WTC11 (cell line): ENCODE data around the gene PSMD4. TPM values are rescaled to one million over a fixed set of nuclear protein-coding genes. Genes with fewer than 3 reads are reported as not detected.
A peak's percentile ranks its signal among the peaks of the same experiment; 100 is the strongest.

Source experiments
- ATAC-seq: fragments of 200-7000 bp; cut with Tn5 transposase; 2 replicates; pipeline ENCODE4 v1.10.0; 2021; ENCODE audit warnings: mild to moderate bottlenecking, moderate library complexity
- CTCF ChIA-PET: fragments of 300-600 bp; sonication (Branson Sonifier 250); formaldehyde crosslinking; loops from one replicate; lab custom pipeline; 2021; ENCODE audit warnings: antibody characterized with exemption; lab: Charles Lee
- POLR2A ChIA-PET: fragments of 350-600 bp; sonication (Branson Sonifier 250); formaldehyde crosslinking; loops from one replicate; lab custom pipeline; 2021; ENCODE audit warnings: antibody characterized with exemption; lab: Charles Lee
- DNase-seq: peaks from one replicate; pipeline ENCODE4 v3.0.0; 2021; ENCODE audit warnings: low spot score
- H3K27ac Mint-ChIP-seq: 2 replicates; pipeline ENCODE4 v1.8.0; 2021; ENCODE audit warnings: mixed read lengths
- H3K27me3 Mint-ChIP-seq: 2 replicates; pipeline ENCODE4 v1.8.0; 2021; ENCODE audit warnings: low read depth, mild to moderate bottlenecking, moderate library complexity, mixed read lengths
- H3K36me3 Mint-ChIP-seq: 2 replicates; pipeline ENCODE4 v1.8.0; 2021; ENCODE audit warnings: mixed read lengths
- H3K4me1 Mint-ChIP-seq: 2 replicates; pipeline ENCODE4 v1.8.0; 2022; ENCODE audit warnings: mixed read lengths
- H3K4me3 Mint-ChIP-seq: 2 replicates; pipeline ENCODE4 v1.8.0; 2021; ENCODE audit warnings: mild to moderate bottlenecking, moderate library complexity, mixed read lengths
- H3K9me3 Mint-ChIP-seq: 2 replicates; pipeline ENCODE4 v1.8.0; 2021; ENCODE audit warnings: mixed read lengths
- AR ChIP-seq: fragments of 250-450 bp; sonication (Bioruptor Pico); IDR thresholded peaks from 2 replicates; pipeline ENCODE4 v1.9.0; 2021; ENCODE audit warnings: mild to moderate bottlenecking
- ATF1 ChIP-seq: sonication (generic); formaldehyde crosslinking; IDR thresholded peaks from 2 replicates; pipeline ENCODE4 v1.8.1; 2023; ENCODE audit warnings: mild to moderate bottlenecking, moderate library complexity, missing genetic modification reagents
- CBFB ChIP-seq: sonication (generic); formaldehyde crosslinking; IDR thresholded peaks from 2 replicates; pipeline ENCODE4 v1.8.1; 2022; ENCODE audit warnings: mild to moderate bottlenecking, low read depth, missing genetic modification reagents
- CREM ChIP-seq: sonication (generic); formaldehyde crosslinking; IDR thresholded peaks from 2 replicates; pipeline ENCODE4 v1.8.1; 2022; ENCODE audit warnings: mild to moderate bottlenecking, missing genetic modification reagents, moderate library complexity
- FOXJ3 ChIP-seq: sonication (generic); formaldehyde crosslinking; IDR thresholded peaks from 2 replicates; pipeline ENCODE4 v1.9.0; 2021; ENCODE audit warnings: missing genetic modification reagents, mild to moderate bottlenecking, borderline replicate concordance
- FOXK1 ChIP-seq: sonication (generic); formaldehyde crosslinking; IDR thresholded peaks from 2 replicates; pipeline ENCODE4 v1.8.0; 2022; ENCODE audit warnings: mild to moderate bottlenecking, moderate library complexity, missing genetic modification reagents
- JUN ChIP-seq: sonication (generic); formaldehyde crosslinking; IDR thresholded peaks from 2 replicates; pipeline ENCODE4 v1.8.0; 2023; ENCODE audit warnings: mild to moderate bottlenecking, missing genetic modification reagents
- KAT7 ChIP-seq: sonication (generic); formaldehyde crosslinking; IDR thresholded peaks from 2 replicates; pipeline ENCODE4 v1.8.1; 2023; ENCODE audit warnings: missing genetic modification reagents, mild to moderate bottlenecking, borderline replicate concordance
- MYBL2 ChIP-seq: sonication (generic); formaldehyde crosslinking; IDR thresholded peaks from 2 replicates; pipeline ENCODE4 v1.8.1; 2023; ENCODE audit warnings: mild to moderate bottlenecking, moderate library complexity, missing genetic modification reagents
- NFYB ChIP-seq: sonication (generic); formaldehyde crosslinking; conservative IDR thresholded peaks from 2 replicates; pipeline ENCODE4 v1.8.0; 2022; ENCODE audit warnings: low read depth, missing genetic modification reagents
- NR3C1 ChIP-seq: sonication (generic); formaldehyde crosslinking; conservative IDR thresholded peaks from 2 replicates; pipeline ENCODE4 v1.8.1; 2023; ENCODE audit warnings: low read depth, mild to moderate bottlenecking, missing genetic modification reagents
- SP1 ChIP-seq: sonication (generic); formaldehyde crosslinking; conservative IDR thresholded peaks from 2 replicates; pipeline ENCODE4 v1.8.1; 2022; ENCODE audit warnings: missing genetic modification reagents
- TCF7 ChIP-seq: sonication (generic); formaldehyde crosslinking; IDR thresholded peaks from 2 replicates; pipeline ENCODE4 v1.8.0; 2022; ENCODE audit warnings: mild to moderate bottlenecking, low read depth, missing genetic modification reagents, moderate library complexity
- TEAD4 ChIP-seq: sonication (generic); formaldehyde crosslinking; IDR thresholded peaks from 2 replicates; pipeline ENCODE4 v1.8.0; 2022; ENCODE audit warnings: mild to moderate bottlenecking, missing genetic modification reagents
- ZNF232 ChIP-seq: sonication (generic); formaldehyde crosslinking; IDR thresholded peaks from 2 replicates; pipeline ENCODE4 v1.8.0; 2022; ENCODE audit warnings: mild to moderate bottlenecking, missing genetic modification reagents
- ZNF263 ChIP-seq: sonication (generic); formaldehyde crosslinking; IDR thresholded peaks from 2 replicates; pipeline ENCODE4 v1.8.1; 2022; ENCODE audit warnings: low read depth, mild to moderate bottlenecking, moderate library complexity, missing genetic modification reagents
- ZNF423 ChIP-seq: fragments of 250-450 bp; sonication (Bioruptor Pico); IDR thresholded peaks from 2 replicates; pipeline ENCODE4 v2.1.2; 2022; ENCODE audit warnings: mild to moderate bottlenecking, moderate library complexity
- ZNF425 ChIP-seq: fragments of 250-450 bp; sonication (Bioruptor Pico); conservative IDR thresholded peaks from 2 replicates; pipeline ENCODE4 v1.9.0; 2021; ENCODE audit warnings: mild to moderate bottlenecking
- ZNF671 ChIP-seq: fragments of 250-450 bp; sonication (Bioruptor Pico); IDR thresholded peaks from 2 replicates; pipeline ENCODE4 v1.8.0; 2021; ENCODE audit warnings: mild to moderate bottlenecking
- total RNA-seq: library from RNA; stranded (reverse); gene quantifications from 3 replicates; pipeline ENCODE4 v1.2.3, GENCODE V29; 2021
- TF ChIP-seq, protein P1 (sequence below): fragments of 250-450 bp; sonication (Bioruptor Pico); IDR thresholded peaks from 2 replicates; pipeline ENCODE4 v1.8.0; 2021; ENCODE audit warnings: mild to moderate bottlenecking
- TF ChIP-seq, protein P2 (sequence below): fragments of 250-450 bp; sonication (Bioruptor Pico); IDR thresholded peaks from 2 replicates; pipeline ENCODE4 v2.1.2; 2022; ENCODE audit warnings: mild to moderate bottlenecking, moderate library complexity
- TF ChIP-seq, protein P3 (sequence below): sonication (generic); formaldehyde crosslinking; IDR thresholded peaks from 2 replicates; pipeline ENCODE4 v1.8.0; 2022; ENCODE audit warnings: mild to moderate bottlenecking, missing genetic modification reagents
- TF ChIP-seq, protein P4 (sequence below): sonication (generic); formaldehyde crosslinking; IDR thresholded peaks from 2 replicates; pipeline ENCODE4 v1.8.1; 2023; ENCODE audit warnings: mild to moderate bottlenecking, moderate library complexity, missing genetic modification reagents

Gene PSMD4
- total RNA-seq, 1 experiment from 2014 or later, result 202 TPM

GRCh38 chr1:151281225-151281968 is 26.9 kb downstream of the PSMD4 start (continued):
- TF ChIP-seq, protein P1, sequence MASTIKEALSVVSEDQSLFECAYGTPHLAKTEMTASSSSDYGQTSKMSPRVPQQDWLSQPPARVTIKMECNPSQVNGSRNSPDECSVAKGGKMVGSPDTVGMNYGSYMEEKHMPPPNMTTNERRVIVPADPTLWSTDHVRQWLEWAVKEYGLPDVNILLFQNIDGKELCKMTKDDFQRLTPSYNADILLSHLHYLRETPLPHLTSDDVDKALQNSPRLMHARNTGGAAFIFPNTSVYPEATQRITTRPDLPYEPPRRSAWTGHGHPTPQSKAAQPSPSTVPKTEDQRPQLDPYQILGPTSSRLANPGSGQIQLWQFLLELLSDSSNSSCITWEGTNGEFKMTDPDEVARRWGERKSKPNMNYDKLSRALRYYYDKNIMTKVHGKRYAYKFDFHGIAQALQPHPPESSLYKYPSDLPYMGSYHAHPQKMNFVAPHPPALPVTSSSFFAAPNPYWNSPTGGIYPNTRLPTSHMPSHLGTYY, result no peak
- TF ChIP-seq, protein P2, sequence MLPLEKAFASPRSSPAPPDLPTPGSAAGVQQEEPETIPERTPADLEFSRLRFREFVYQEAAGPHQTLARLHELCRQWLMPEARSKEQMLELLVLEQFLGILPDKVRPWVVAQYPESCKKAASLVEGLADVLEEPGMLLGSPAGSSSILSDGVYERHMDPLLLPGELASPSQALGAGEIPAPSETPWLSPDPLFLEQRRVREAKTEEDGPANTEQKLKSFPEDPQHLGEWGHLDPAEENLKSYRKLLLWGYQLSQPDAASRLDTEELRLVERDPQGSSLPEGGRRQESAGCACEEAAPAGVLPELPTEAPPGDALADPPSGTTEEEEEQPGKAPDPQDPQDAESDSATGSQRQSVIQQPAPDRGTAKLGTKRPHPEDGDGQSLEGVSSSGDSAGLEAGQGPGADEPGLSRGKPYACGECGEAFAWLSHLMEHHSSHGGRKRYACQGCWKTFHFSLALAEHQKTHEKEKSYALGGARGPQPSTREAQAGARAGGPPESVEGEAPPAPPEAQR (CRISPR knock-in tag), result no peak
- no peak for TF ChIP-seq ZNF425
- TF ChIP-seq MYBL2 (CRISPR knock-in tag), result no peak
- TF ChIP-seq, protein P3, sequence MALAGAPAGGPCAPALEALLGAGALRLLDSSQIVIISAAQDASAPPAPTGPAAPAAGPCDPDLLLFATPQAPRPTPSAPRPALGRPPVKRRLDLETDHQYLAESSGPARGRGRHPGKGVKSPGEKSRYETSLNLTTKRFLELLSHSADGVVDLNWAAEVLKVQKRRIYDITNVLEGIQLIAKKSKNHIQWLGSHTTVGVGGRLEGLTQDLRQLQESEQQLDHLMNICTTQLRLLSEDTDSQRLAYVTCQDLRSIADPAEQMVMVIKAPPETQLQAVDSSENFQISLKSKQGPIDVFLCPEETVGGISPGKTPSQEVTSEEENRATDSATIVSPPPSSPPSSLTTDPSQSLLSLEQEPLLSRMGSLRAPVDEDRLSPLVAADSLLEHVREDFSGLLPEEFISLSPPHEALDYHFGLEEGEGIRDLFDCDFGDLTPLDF (CRISPR knock-in tag), result no peak
- no peak for TF ChIP-seq ZNF671 (CRISPR knock-in tag)
- TF ChIP-seq CREM (CRISPR knock-in tag), result peak; percentile 88
- TF ChIP-seq NFYB (CRISPR knock-in tag), result no peak
- no peak for TF ChIP-seq TCF7 (CRISPR knock-in tag)
- peak; percentile 75 for TF ChIP-seq ZNF232 (CRISPR knock-in tag)
- TF ChIP-seq AR (CRISPR knock-in tag), result 0 out of 2 replicates have a peak, but pooled peaks have one; percentile 7

DNA sequence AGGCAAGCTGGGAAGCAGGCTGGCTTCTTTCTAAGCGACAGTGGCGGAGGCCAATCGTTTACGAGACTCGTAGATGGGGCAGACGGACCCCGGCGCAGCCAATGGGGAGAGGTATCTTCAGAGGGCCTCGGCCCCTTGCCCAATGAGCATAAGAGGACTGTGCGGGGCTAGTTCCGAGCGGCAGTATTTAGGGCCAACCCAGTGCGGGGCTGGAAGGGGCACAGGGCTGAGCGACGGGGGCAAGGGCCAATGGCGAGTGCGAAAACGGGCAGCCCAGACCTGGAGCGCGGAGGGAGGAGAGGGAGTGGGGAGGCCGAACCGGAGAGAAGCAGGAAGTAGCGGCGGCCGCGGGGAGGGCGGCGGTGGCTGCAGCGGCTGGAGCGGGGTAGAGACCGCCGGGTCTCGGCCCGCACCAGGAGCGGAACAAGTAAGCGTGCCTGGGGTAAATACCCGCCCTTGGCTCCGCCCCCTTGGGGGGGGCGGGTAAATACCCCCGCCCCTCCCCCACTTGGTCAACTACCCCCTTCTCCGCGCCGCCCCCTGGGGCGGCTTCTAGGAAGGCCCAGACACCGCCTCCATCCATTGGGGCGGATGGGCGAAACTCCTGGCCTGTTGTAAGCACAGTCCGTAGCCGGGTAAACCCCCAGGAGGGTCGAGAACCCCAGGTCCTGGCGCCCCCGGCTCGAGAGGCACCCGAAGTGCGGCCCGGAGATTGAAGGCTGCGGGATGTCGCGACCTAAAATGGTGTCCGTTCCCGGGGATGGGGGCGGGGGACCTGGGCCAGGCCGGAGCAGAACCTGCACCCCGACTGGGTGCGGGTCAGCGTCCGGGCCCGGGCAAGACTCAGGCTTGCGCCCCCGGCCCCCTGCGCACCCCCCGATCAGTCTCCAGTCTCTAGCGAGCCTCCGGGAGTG is 27.7 kb downstream of the PSMD4 start, which contains the start of gene ZNF687:
ZNF687 (plus strand) TSS at position 331 of the 914 bp plus-strand sequence. CDS start 3,993 bp downstream, outside the sequence.
- Mint-ChIP-seq H3K27me3 (peaks cover 4% of the 10 kb centered on the region; the same call in 1 of the 2 replicates), H3K27ac (peak within 1 kb of the TSS; percentile 100), H3K9me3 (no peaks in the 10 kb centered on the region), H3K36me3 (peaks cover 22% of the 10 kb centered on the region), H3K4me3 (peak within 1 kb of the TSS; percentile 96), H3K4me1 (peaks cover 15% of the 10 kb centered on the region)
- CTCF ChIA-PET, result interaction anchor here (0.6 to 2.0 kb wide), 21 partner anchors 10 to 312 kb away, joined by 3 to 16 read pairs (median 4); partner anchors contain the start of genes PI4KB, PSMD4, TNFAIP8L2 and VPS72
- POLR2A ChIA-PET, result interaction anchor here (0.6 to 2.9 kb wide), 23 partner anchors 10 to 301 kb away, joined by 3 to 23 read pairs (median 4); partner anchors contain the start of genes CGN, PI4KB, PSMB4 and PSMD4
- ATAC-seq (peak; percentile 95), DNase-seq (peak; percentile 99)
- TF ChIP-seq SP1 (CRISPR knock-in tag), result peak; percentile 19
- no peak for TF ChIP-seq FOXJ3 (CRISPR knock-in tag)
- TF ChIP-seq TEAD4 (CRISPR knock-in tag), result peak; percentile 65; the same call in 1 of the 2 replicates
- no peak for TF ChIP-seq NR3C1 (CRISPR knock-in tag)
- TF ChIP-seq CBFB (CRISPR knock-in tag), result 0 out of 2 replicates have a peak, but pooled peaks have one; percentile 18
- no peak for TF ChIP-seq ZNF423 (CRISPR knock-in tag)
- TF ChIP-seq NFYB (CRISPR knock-in tag), result peak; percentile 100
- TF ChIP-seq FOXK1 (CRISPR knock-in tag), result peak; percentile 51; the same call in 1 of the 2 replicates
- TF ChIP-seq, protein P4, sequence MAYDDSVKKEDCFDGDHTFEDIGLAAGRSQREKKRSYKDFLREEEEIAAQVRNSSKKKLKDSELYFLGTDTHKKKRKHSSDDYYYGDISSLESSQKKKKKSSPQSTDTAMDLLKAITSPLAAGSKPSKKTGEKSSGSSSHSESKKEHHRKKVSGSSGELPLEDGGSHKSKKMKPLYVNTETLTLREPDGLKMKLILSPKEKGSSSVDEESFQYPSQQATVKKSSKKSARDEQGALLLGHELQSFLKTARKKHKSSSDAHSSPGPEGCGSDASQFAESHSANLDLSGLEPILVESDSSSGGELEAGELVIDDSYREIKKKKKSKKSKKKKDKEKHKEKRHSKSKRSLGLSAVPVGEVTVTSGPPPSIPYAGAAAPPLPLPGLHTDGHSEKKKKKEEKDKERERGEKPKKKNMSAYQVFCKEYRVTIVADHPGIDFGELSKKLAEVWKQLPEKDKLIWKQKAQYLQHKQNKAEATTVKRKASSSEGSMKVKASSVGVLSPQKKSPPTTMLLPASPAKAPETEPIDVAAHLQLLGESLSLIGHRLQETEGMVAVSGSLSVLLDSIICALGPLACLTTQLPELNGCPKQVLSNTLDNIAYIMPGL, result peak; percentile 61; the same call in 1 of the 2 replicates
- TF ChIP-seq KAT7 (CRISPR knock-in tag), result peak; percentile 59; the same call in 1 of the 2 replicates
- TF ChIP-seq JUN (CRISPR knock-in tag), result 0 out of 2 replicates have a peak, but pooled peaks have one; percentile 18
- 0 out of 2 replicates have a peak, but pooled peaks have one; percentile 28 for TF ChIP-seq ATF1 (CRISPR knock-in tag)
- TF ChIP-seq ZNF263, result peak; percentile 20; the same call in 1 of the 2 replicates
